HG03558 (cell line): ENCODE data around the gene GSTA4.
A peak's percentile ranks its signal among the peaks of the same experiment; 100 is the strongest.

Experiments
- ATAC-seq: cut with Tn5 transposase; IDR thresholded peaks from one replicate; pipeline ENCODE4 v1.9.1; 2021; ENCODE audit warnings: moderate number of reproducible peaks; ENCODE audit not compliant: unreplicated experiment; ENCODE audit errors: extremely low read depth

GSTA4 gene

GRCh38 chr6:52995089-52995912 is at the start of gene GSTA4:
TSS of gene GSTA4 (minus strand) at chr6:52995284. CDS start at chr6:52994243, 1,041 bp downstream.
- peak; percentile 93 for ATAC-seq

GRCh38 chr6:53044572-53044971 is 49.5 kb upstream of the GSTA4 start:
- no peak for ATAC-seq

- no peak for ATAC-seq
These were observed 49.0 kb upstream of the GSTA4 start for GRCh38 chr6:53044071-53044470.

GRCh38 chr6:53043581-53043980 is 48.5 kb upstream of the GSTA4 start:
- ATAC-seq = no peak

GRCh38 chr6:53042112-53042511 is 47.0 kb upstream of the GSTA4 start:
- ATAC-seq = no peak

GRCh38 chr6:53041356-53041755 is 46.3 kb upstream of the GSTA4 start:
- no peak for ATAC-seq

- ATAC-seq = no peak
These were observed 43.5 kb upstream of the GSTA4 start for GRCh38 chr6:53038596-53038995.

GRCh38 chr6:53038141-53038540 is 43.1 kb upstream of the GSTA4 start:
- no peak for ATAC-seq

- no peak for ATAC-seq
These were observed 40.6 kb upstream of the GSTA4 start for GRCh38 chr6:53035549-53036213.

GRCh38 chr6:53033764-53034163 is 38.7 kb upstream of the GSTA4 start:
- no peak for ATAC-seq

GRCh38 chr6:53032849-53033248 is 37.8 kb upstream of the GSTA4 start:
- ATAC-seq = no peak

GRCh38 chr6:53031281-53031680 is 36.2 kb upstream of the GSTA4 start:
- ATAC-seq = no peak

GRCh38 chr6:53029761-53030160 is 34.7 kb upstream of the GSTA4 start:
- ATAC-seq = no peak

- ATAC-seq = no peak
These were observed 34.2 kb upstream of the GSTA4 start for GRCh38 chr6:53029257-53029656.

GRCh38 chr6:53028467-53028866 is 33.4 kb upstream of the GSTA4 start:
- ATAC-seq = no peak

GRCh38 chr6:53027131-53027718 is 32.1 kb upstream of the GSTA4 start:
- no peak for ATAC-seq

- ATAC-seq = no peak
These were observed 31.4 kb upstream of the GSTA4 start for GRCh38 chr6:53026526-53026925.

GRCh38 chr6:53023323-53023722 is 28.2 kb upstream of the GSTA4 start:
- no peak for ATAC-seq

GRCh38 chr6:53020005-53020744 is 25.1 kb upstream of the GSTA4 start:
- no peak for ATAC-seq

GRCh38 chr6:53018446-53018845 is 23.4 kb upstream of the GSTA4 start:
- no peak for ATAC-seq

GRCh38 chr6:53015486-53015885 is 20.4 kb upstream of the GSTA4 start:
- no peak for ATAC-seq
